H9 (cell line): ENCODE results near the gene TMPRSS2. TPM values are rescaled to one million over a fixed set of nuclear protein-coding genes. Genes with fewer than 3 reads are reported as not detected.

Source experiments
- DNase-seq: peaks from one replicate; pipeline ENCODE4 v3.0.0-alpha.2; 2017
- H2AFZ ChIP-seq: one replicate; pipeline ENCODE4 v1.6.1; 2013; ENCODE audit warnings: mild to moderate bottlenecking, low read length, control low read depth, moderate library complexity
- H2AK5ac ChIP-seq: 2 replicates; pipeline ENCODE4 v1.6.1; 2013; ENCODE audit warnings: low read length, control low read depth, mixed read lengths; ENCODE audit not compliant: insufficient read length
- H2BK120ac ChIP-seq: one replicate; pipeline ENCODE4 v1.6.1; 2013; ENCODE audit warnings: low read depth, mild to moderate bottlenecking, low read length, control low read depth, inconsistent platforms; ENCODE audit not compliant: poor library complexity, severe bottlenecking
- H2BK12ac ChIP-seq: 2 replicates; pipeline ENCODE4 v1.6.1; 2013; ENCODE audit warnings: low read length, control low read depth, mixed read lengths, low read depth; ENCODE audit not compliant: insufficient read length
- H2BK15ac ChIP-seq: 2 replicates; pipeline ENCODE4 v1.6.1; 2013; ENCODE audit warnings: low read depth, low read length, control low read depth
- H2BK20ac ChIP-seq: one replicate; pipeline ENCODE4 v1.6.1; 2013; ENCODE audit warnings: low read depth, mild to moderate bottlenecking, low read length, control low read depth, inconsistent platforms; ENCODE audit not compliant: poor library complexity, severe bottlenecking
- H2BK5ac ChIP-seq: 2 replicates; pipeline ENCODE4 v1.6.1; 2013; ENCODE audit warnings: low read length, control low read depth, mixed read lengths; ENCODE audit not compliant: insufficient read length
- H3K14ac ChIP-seq: 2 replicates; pipeline ENCODE4 v1.6.1; 2013; ENCODE audit warnings: low read length, control low read depth; ENCODE audit not compliant: insufficient read depth
- H3K18ac ChIP-seq: 2 replicates; pipeline ENCODE4 v1.6.1; 2013; ENCODE audit warnings: low read depth, mild to moderate bottlenecking, mixed read lengths, low read length, control low read depth; ENCODE audit not compliant: insufficient read length
- H3K23ac ChIP-seq: 2 replicates; pipeline ENCODE4 v1.6.1; 2013; ENCODE audit warnings: low read length, control low read depth, mixed read lengths, low read depth; ENCODE audit not compliant: insufficient read length
- H3K23me2 ChIP-seq: 2 replicates; pipeline ENCODE4 v1.6.1; 2013; ENCODE audit warnings: low read depth, mild to moderate bottlenecking, mixed read lengths, low read length, control low read depth; ENCODE audit not compliant: insufficient read length, poor library complexity, severe bottlenecking
- H3K27ac ChIP-seq: 2 replicates; pipeline ENCODE4 v1.5.1; 2013; ENCODE audit warnings: low read length, control low read depth, mixed read lengths, low read depth; ENCODE audit not compliant: insufficient read length
- H3K27me3 ChIP-seq: 2 replicates; pipeline ENCODE4 v1.6.1; 2013; ENCODE audit warnings: low read length, control low read depth, inconsistent platforms; ENCODE audit not compliant: insufficient read depth
- H3K4ac ChIP-seq: 2 replicates; pipeline ENCODE4 v1.6.1; 2013; ENCODE audit warnings: low read depth, mild to moderate bottlenecking, control low read depth, inconsistent platforms, low read length, moderate library complexity
- H3K4me1 ChIP-seq: 2 replicates; pipeline ENCODE4 v1.6.1; 2013; ENCODE audit warnings: low read length, control low read depth, inconsistent platforms; ENCODE audit not compliant: insufficient read depth
- H3K4me2 ChIP-seq: 2 replicates; pipeline ENCODE4 v1.6.1; 2013; ENCODE audit warnings: low read length, control low read depth, mixed read lengths; ENCODE audit not compliant: insufficient read length, insufficient read depth
- H3K56ac ChIP-seq: 2 replicates; pipeline ENCODE4 v1.6.1; 2013; ENCODE audit warnings: low read depth, mild to moderate bottlenecking, mixed read lengths, low read length, control low read depth; ENCODE audit not compliant: insufficient read length
- H3K79me1 ChIP-seq: 2 replicates; pipeline ENCODE4 v1.6.1; 2013; ENCODE audit warnings: low read depth, mild to moderate bottlenecking, moderate library complexity, low read length, control low read depth, inconsistent platforms; ENCODE audit not compliant: insufficient read depth, poor library complexity, severe bottlenecking
- H3K79me2 ChIP-seq: 2 replicates; pipeline ENCODE4 v1.6.1; 2013; ENCODE audit warnings: low read length, control low read depth, inconsistent platforms; ENCODE audit not compliant: insufficient read depth
- H3K9ac ChIP-seq: 2 replicates; pipeline ENCODE4 v1.6.1; 2013; ENCODE audit warnings: low read length, control low read depth, mixed read lengths; ENCODE audit not compliant: insufficient read length; ENCODE audit errors: extremely low read depth
- H3K9me3 ChIP-seq: one replicate; pipeline ENCODE4 v1.6.1; 2013; ENCODE audit warnings: low read depth, low read length, inconsistent platforms; ENCODE audit not compliant: control insufficient read depth
- H3T11ph ChIP-seq: one replicate; pipeline ENCODE4 v1.6.1; 2013; ENCODE audit warnings: mild to moderate bottlenecking, low read length, control low read depth, inconsistent platforms
- H4K20me1 ChIP-seq: one replicate; pipeline ENCODE4 v1.6.1; 2013; ENCODE audit not compliant: control insufficient read depth, insufficient read length, insufficient read depth
- H4K5ac ChIP-seq: 2 replicates; pipeline ENCODE4 v1.6.1; 2013; ENCODE audit warnings: low read depth, mild to moderate bottlenecking, mixed read lengths, low read length, control low read depth; ENCODE audit not compliant: insufficient read length
- H4K8ac ChIP-seq: replicated peaks from 2 replicates; pipeline ENCODE4 v1.6.1; 2013; ENCODE audit warnings: low read length, control low read depth, mixed read lengths, low read depth; ENCODE audit not compliant: insufficient read length
- H4K91ac ChIP-seq: 2 replicates; pipeline ENCODE4 v1.6.1; 2013; ENCODE audit warnings: low read depth, mild to moderate bottlenecking, moderate library complexity, mixed read lengths, low read length, control low read depth; ENCODE audit not compliant: insufficient read length
- H3K27ac Mint-ChIP-seq, 3 experiments: 2 replicates in 2 of 3; 3 replicates in 1 of 3; pipeline ENCODE4 v1.8.0; 2020 to 2021; ENCODE audit warnings: mixed read lengths in 3 of 3, mild to moderate bottlenecking in 1 of 3, moderate library complexity in 1 of 3
- H3K27me3 Mint-ChIP-seq: 2 replicates; pipeline ENCODE4 v1.8.0; 2021; ENCODE audit warnings: low read depth, mild to moderate bottlenecking, moderate library complexity, mixed read lengths
- H3K36me3 Mint-ChIP-seq, 3 experiments: 2 replicates in 2 of 3; 3 replicates in 1 of 3; pipeline ENCODE4 v1.8.0; 2020 to 2021; ENCODE audit warnings: low read depth in 3 of 3, mixed read lengths in 3 of 3; ENCODE audit not compliant: insufficient read depth in 1 of 3
- H3K4me1 Mint-ChIP-seq, 2 experiments: 2 replicates each; pipeline ENCODE4 v1.8.0; 2020; ENCODE audit warnings: mixed read lengths in 2 of 2
- H3K4me3 Mint-ChIP-seq, 2 experiments: 2 replicates in 1 of 2; 3 replicates in 1 of 2; pipeline ENCODE4 v1.8.0; 2020 to 2021; ENCODE audit warnings: mild to moderate bottlenecking in 2 of 2, mixed read lengths in 2 of 2, moderate library complexity in 1 of 2
- H3K9me3 Mint-ChIP-seq, 2 experiments: 2 replicates in 1 of 2; 3 replicates in 1 of 2; pipeline ENCODE4 v1.8.0; 2020; ENCODE audit warnings: mild to moderate bottlenecking in 2 of 2, mixed read lengths in 2 of 2, moderate library complexity in 1 of 2
- WGBS: extraction: QIAGEN DNeasy Blood & Tissue Kit; methylation state at CpG from one replicate; pipeline ENCODE4 v1.1.7; 2013; ENCODE audit warnings: missing lambda C conversion rate, low lambda C conversion rate, mixed read lengths; ENCODE audit not compliant: insufficient read length; ENCODE audit errors: extremely low coverage; 5-methylcytosine and 5-hydroxymethylcytosine counted together
- total RNA-seq: library from RNA; stranded (reverse); gene quantifications from 2 replicates; pipeline ENCODE4 v1.2.1, GENCODE V29; 2021
- TF ChIP-seq, protein P1 (sequence below): fragments of 200-600 bp; sonication (generic); conservative IDR thresholded peaks from 3 replicates; pipeline ENCODE4 v1.8.0; 2021; ENCODE audit warnings: antibody characterized with exemption, mild to moderate bottlenecking

TMPRSS2 gene
- total RNA-seq, 1 experiment from 2014 or later: 12.1 TPM

DNA sequence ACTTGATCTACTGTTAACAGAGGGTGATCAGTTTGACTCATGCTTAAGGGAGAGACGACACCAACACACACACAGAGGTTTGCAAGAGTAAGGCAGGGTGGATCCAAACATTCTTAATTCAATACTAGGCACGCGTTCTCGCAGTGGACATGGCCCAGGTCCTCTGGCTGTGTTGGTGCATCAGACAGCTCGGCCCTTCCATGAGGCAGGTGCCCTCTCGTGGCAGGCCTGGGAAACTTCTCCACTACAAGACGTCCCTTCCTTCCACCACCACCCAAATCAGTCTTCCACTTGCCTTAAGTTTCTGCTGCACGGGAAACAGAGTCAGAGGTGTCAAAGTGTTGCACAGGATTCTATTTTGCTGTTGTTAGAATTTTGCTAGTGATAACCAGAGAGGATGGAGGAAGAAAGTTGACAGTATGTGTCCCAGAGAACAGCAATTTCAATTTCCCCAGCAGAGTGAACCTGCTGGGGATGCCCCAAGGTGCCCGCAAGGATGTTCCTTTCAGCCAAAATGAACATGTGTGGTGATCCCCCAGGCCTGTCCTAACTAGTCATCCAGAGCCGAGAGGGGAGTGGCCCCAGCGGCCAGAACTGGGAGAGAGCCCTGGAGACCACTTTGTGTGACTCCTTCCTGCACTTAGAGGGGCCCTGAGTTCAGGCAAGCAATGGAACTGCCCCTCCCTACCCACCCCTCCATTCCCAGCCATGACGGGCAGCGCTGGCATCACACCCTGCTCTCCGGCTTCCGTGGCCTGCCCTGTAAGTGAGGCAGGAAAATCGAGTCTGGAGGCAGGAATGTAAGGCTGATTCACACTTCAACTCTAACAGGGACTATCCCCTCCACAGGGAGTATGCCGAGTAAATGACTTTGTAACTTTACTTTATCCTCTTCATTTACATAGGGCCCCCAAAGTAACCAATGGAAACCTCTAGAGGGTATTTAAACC is 47.1 kb downstream of the TMPRSS2 start:
- Mint-ChIP-seq H3K9me3 (peaks cover 21 to 22% of the 10 kb centered on the region in 2 experiments), H3K27ac (no peak overlapping the region)
- no peak overlapping the region for H3K4me2 ChIP-seq

More for the DNA sequence above, 47.1 kb downstream of the TMPRSS2 start:
- no peaks in the 10 kb centered on the region for H3K79me1 ChIP-seq
- no CpG with 5 or more reads among the region's 17 CpGs for WGBS
- H3K9ac ChIP-seq: no peak overlapping the region
- Mint-ChIP-seq H3K36me3 (peaks cover 29 to 36% (median 36%) of the 10 kb centered on the region in 3 experiments), H3K4me1 (peaks cover 26 to 29% of the 10 kb centered on the region in 2 experiments), H3K27me3 (no peaks in the 10 kb centered on the region; the same call in 1 of the 2 replicates), H3K4me3 (no peak overlapping the region)
- H4K8ac ChIP-seq: no peak overlapping the region
- no peaks in the 10 kb centered on the region for H3K4me1 ChIP-seq
- H4K5ac ChIP-seq: no peak overlapping the region
- peak; percentile 77 for DNase-seq
- H3K23me2 ChIP-seq: no peaks in the 10 kb centered on the region
- H3K23ac ChIP-seq: no peak overlapping the region
- no peak overlapping the region for H2AK5ac ChIP-seq
- H3K79me2 ChIP-seq: no peaks in the 10 kb centered on the region
- no peak overlapping the region for H3T11ph ChIP-seq
- H3K4ac ChIP-seq: no peak overlapping the region
- no peaks in the 10 kb centered on the region for H3K9me3 ChIP-seq
- H3K18ac ChIP-seq: no peak overlapping the region
- no peak overlapping the region for H3K27ac ChIP-seq
- TF ChIP-seq, protein P1, sequence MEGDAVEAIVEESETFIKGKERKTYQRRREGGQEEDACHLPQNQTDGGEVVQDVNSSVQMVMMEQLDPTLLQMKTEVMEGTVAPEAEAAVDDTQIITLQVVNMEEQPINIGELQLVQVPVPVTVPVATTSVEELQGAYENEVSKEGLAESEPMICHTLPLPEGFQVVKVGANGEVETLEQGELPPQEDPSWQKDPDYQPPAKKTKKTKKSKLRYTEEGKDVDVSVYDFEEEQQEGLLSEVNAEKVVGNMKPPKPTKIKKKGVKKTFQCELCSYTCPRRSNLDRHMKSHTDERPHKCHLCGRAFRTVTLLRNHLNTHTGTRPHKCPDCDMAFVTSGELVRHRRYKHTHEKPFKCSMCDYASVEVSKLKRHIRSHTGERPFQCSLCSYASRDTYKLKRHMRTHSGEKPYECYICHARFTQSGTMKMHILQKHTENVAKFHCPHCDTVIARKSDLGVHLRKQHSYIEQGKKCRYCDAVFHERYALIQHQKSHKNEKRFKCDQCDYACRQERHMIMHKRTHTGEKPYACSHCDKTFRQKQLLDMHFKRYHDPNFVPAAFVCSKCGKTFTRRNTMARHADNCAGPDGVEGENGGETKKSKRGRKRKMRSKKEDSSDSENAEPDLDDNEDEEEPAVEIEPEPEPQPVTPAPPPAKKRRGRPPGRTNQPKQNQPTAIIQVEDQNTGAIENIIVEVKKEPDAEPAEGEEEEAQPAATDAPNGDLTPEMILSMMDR: peak; percentile 82
- H4K91ac ChIP-seq: no peak overlapping the region
- H4K20me1 ChIP-seq: no peaks in the 10 kb centered on the region
- no peaks in the 10 kb centered on the region for H3K27me3 ChIP-seq
- no peak overlapping the region for H3K56ac ChIP-seq
- H2BK120ac ChIP-seq: no peak overlapping the region
- H2BK5ac ChIP-seq: no peak overlapping the region
- H2AFZ ChIP-seq: no peak overlapping the region
- H2BK12ac ChIP-seq: no peak overlapping the region
- H3K14ac ChIP-seq: no peak overlapping the region
- no peak overlapping the region for H2BK20ac ChIP-seq
- no peak overlapping the region for H2BK15ac ChIP-seq
